HG03457 (cell line): ENCODE results near the gene SMURF1.

Experiments
- ATAC-seq: cut with Tn5 transposase; IDR thresholded peaks from one replicate; pipeline ENCODE4 v1.9.1; 2021; ENCODE audit warnings: moderate number of reproducible peaks; ENCODE audit not compliant: unreplicated experiment

Gene SMURF1

GRCh38 chr7:98993024-98993897 is 150.6 kb downstream of the SMURF1 start:
- ATAC-seq, result no peak

GRCh38 chr7:98992076-98992475 is 151.8 kb downstream of the SMURF1 start:
- ATAC-seq, result no peak

DNA sequence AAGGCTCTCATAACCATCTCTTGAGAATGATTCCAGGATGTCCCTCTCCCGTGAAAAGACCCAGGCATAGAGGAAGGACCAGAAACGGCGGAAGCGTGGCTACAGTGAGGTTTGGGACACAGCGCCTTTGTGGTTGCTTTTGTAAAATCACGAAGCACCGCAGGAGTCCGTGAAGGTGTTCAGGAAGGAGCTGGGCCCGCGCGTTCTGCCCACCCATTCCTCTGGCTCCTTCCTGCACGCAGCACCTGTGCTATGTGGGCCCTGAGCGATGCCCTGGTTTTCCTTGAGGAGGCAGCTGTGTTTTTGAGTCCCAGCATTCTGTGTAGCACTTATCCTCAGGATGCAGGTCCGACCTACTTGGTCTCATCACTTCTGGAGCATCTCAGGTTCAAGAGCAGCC is 152.8 kb downstream of the SMURF1 start:
- ATAC-seq, result no peak

- no peak for ATAC-seq
Observed at GRCh38 chr7:98990356-98990755, 153.6 kb downstream of the SMURF1 start.

DNA sequence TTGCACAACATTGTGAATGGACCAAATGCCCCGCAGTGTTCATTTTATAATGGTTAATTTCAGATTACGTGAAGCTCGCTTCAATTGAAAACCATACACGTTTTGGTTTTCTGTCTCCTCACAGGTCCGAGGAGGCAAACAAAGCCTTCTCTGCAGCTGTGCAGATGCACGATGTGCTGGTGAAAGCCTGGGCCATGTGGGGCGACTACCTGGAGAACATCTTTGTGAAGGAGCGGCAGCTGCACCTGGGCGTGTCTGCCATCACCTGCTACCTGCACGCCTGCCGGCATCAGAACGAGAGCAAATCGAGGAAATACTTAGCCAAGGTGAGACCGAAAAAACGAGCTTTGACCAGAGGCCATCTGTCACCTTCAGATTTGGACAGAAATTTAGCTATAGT is 155.3 kb downstream of the SMURF1 start:
- no peak for ATAC-seq

- ATAC-seq, result no peak
Observed at GRCh38 chr7:98985945-98986344, 158.0 kb downstream of the SMURF1 start.

GRCh38 chr7:98985406-98985805 is 158.5 kb downstream of the SMURF1 start:
- ATAC-seq, result no peak

GRCh38 chr7:98984126-98984525 is 159.8 kb downstream of the SMURF1 start:
- ATAC-seq, result no peak

GRCh38 chr7:98982686-98983085 is 161.2 kb downstream of the SMURF1 start:
- ATAC-seq, result no peak

DNA sequence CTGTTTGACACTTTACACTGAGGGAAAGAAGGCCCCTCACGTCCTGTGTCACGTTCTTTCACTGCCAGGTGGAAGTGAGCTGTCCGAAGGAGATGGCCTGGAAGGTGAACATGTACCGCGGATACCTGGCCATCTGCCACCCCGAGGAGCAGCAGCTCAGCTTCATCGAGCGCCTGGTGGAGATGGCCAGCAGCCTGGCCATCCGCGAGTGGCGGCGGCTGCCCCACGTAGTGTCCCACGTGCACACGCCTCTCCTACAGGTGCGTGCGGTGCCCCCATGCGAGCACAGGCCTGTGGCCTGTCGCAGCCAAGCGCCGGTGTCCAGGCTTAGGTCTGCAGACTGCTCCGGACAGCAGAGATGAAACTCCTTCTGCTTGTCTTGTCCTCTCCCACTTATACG is 162.2 kb downstream of the SMURF1 start:
- no peak for ATAC-seq

GRCh38 chr7:98978672-98979071 is 165.2 kb downstream of the SMURF1 start:
- no peak for ATAC-seq
